Neural progenitor cell (in vitro differentiated cells): ENCODE measurements around the gene MEGF6.

ENCODE experiments used
- CTCF ChIP-seq: fragments of 200-600 bp; sonication (generic); IDR thresholded peaks from 2 replicates; pipeline ENCODE4 v1.5.1; 2017; ENCODE audit warnings: antibody characterized with exemption, mild to moderate bottlenecking
- EZH2 ChIP-seq: fragments of 200-600 bp; sonication (generic); IDR thresholded peaks from 2 replicates; pipeline ENCODE4 v1.6.1; 2017; ENCODE audit warnings: antibody characterized with exemption, mild to moderate bottlenecking, moderate library complexity
- EZH2phosphoT487 ChIP-seq: fragments of 200-600 bp; sonication (generic); IDR thresholded peaks from 2 replicates; pipeline ENCODE4 v1.6.1; 2017; ENCODE audit warnings: antibody characterized with exemption

GRCh38 chr1:3480369-3480719 lies 131.0 kb downstream of the MEGF6 start:
- TF ChIP-seq CTCF: no peak
- no peak for TF ChIP-seq EZH2phosphoT487
- TF ChIP-seq EZH2: no peak
